Fibroblast of villous mesenchyme (primary cell): Measurements from ENCODE around the gene ZNF93. TPM values are rescaled to one million over a fixed set of nuclear protein-coding genes. Genes with fewer than 3 reads are reported as not detected.
"Not testable (repeated sequence)": the region's sequence is repeated elsewhere in the genome, so short reads cannot be mapped to it uniquely, and the experiment has no call there.

ENCODE experiments used
- DNase-seq: peaks from one replicate; pipeline ENCODE4 v3.0.0-alpha.2; 2010; ENCODE audit warnings: low read depth
- H3K4me3 ChIP-seq: 2 replicates; pipeline ENCODE4 v1.5.1; 2011; ENCODE audit warnings: low read depth, mild to moderate bottlenecking, low read length
- total RNA-seq: library from RNA; depleted of rRNA; stranded (reverse); fragments of >200 nt; gene quantifications from 2 replicates; pipeline ENCODE4 v1.2.3, GENCODE V29; 2012
- TF ChIP-seq, protein P1 (sequence below): IDR thresholded peaks from 2 replicates; pipeline ENCODE4 v1.5.1; 2012; ENCODE audit warnings: low read depth, mild to moderate bottlenecking, low read length; ENCODE audit not compliant: insufficient read depth

Gene ZNF93
- total RNA-seq, 1 donor, result 11.2 TPM

DNA sequence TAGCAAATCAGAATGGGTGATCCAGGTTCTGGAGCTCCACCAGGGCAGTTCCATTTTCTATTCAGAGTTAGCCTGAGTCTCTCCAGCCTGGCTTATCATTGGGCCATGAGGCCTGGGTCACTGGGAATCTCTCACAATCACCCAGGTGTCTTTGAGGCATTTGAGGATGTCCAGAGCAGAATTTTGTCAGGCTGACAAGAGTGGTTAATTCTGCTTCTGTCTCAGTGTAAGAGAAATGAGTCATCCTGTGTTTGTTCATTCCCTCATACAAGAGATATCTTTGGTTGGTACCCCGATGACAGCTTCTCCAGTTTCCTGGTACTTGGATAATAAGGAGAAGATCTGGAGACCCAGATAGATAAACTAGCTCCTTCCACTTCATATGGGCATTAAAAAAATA, 10.4 kb downstream of the ZNF93 start:
- H3K4me3 ChIP-seq, result no peak overlapping the region
- TF ChIP-seq, protein P1, sequence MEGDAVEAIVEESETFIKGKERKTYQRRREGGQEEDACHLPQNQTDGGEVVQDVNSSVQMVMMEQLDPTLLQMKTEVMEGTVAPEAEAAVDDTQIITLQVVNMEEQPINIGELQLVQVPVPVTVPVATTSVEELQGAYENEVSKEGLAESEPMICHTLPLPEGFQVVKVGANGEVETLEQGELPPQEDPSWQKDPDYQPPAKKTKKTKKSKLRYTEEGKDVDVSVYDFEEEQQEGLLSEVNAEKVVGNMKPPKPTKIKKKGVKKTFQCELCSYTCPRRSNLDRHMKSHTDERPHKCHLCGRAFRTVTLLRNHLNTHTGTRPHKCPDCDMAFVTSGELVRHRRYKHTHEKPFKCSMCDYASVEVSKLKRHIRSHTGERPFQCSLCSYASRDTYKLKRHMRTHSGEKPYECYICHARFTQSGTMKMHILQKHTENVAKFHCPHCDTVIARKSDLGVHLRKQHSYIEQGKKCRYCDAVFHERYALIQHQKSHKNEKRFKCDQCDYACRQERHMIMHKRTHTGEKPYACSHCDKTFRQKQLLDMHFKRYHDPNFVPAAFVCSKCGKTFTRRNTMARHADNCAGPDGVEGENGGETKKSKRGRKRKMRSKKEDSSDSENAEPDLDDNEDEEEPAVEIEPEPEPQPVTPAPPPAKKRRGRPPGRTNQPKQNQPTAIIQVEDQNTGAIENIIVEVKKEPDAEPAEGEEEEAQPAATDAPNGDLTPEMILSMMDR, result no peak
- DNase-seq, result peak; percentile 72

DNA sequence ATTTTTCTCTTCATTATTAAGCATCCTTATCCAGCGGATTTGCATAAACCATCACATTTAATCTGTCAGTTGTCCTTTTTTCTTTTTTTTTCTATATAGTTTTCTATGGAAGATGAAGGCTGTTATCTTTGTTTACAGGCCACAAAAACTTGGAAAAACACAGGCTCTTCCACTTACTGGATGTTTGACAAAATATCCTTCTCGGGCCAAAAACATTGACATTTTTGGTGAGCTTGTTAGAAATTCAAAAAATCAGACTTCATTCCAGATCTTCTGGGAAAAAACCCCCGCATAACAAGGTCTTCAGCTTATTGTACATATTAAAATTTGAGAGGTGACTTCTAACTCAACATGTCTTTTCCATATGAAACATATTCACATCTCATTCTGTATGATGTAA, 13.8 kb downstream of the ZNF93 start:
- DNase-seq, result no peak
- no peak overlapping the region for H3K4me3 ChIP-seq
- TF ChIP-seq, protein P1, result no peak

DNA sequence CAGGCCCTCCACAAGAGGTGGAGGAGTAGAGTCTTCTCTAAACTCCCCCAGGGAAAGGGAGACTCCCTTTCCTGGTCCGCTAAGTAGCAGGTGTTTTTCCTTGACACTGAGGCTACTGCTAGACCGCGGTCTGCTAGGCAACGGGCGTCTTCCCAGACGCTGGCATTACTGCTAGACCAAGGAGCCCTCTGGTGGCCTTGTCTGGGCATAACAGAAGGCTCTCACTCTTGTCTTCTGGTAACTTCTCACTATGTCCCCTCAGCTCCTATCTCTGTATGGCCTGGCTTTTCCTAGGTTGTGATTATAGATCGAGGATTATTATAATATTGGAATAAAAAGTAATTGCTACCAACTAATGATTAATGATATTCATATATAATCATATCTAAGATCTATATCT, 29.7 kb downstream of the ZNF93 start:
- H3K4me3 ChIP-seq, DNase-seq: not testable (repeated sequence)

DNA sequence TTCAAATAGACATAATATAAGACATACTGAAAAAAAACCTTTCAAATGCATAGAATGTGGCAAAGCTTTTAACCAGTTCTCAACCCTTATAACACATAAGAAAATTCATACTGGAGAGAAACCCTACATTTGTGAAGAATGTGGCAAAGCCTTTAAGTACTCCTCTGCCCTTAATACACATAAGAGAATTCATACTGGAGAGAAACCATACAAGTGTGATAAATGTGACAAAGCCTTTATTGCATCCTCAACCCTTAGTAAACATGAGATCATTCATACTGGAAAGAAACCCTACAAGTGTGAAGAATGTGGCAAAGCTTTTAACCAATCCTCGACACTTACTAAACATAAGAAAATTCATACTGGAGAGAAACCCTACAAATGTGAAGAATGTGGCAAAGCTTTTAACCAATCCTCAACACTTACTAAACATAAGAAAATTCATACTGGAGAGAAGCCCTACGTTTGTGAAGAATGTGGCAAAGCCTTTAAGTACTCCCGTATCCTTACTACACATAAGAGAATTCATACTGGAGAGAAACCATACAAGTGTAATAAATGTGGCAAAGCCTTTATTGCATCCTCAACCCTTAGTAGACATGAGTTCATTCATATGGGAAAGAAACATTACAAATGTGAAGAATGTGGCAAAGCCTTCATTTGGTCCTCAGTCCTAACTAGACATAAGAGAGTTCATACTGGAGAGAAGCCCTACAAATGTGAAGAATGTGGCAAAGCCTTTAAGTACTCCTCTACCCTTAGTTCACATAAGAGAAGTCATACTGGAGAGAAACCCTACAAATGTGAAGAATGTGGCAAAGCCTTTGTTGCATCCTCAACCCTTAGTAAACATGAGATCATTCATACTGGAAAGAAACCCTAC, 32.9 kb downstream of the ZNF93 start:
- not testable (repeated sequence) for DNase-seq, H3K4me3 ChIP-seq

DNA sequence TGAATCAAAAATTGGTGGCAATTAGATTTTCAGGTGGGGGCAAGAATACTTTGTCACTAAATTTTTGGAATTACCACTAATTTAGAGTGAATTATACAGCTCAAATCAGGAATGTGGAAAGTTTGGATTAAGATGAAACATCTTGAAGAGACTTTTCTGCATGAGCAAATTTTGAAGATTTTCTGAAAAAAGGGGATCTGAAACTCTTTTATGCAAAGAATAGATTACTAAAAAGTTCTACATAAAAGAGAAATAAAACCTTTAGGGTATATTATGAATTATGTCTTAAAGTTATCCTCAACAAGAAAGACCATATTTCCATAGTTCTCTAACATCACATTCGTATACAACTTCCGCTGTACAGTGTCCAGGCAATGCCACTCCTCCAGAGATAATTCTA, 36.7 kb downstream of the ZNF93 start:
- TF ChIP-seq, protein P1, result no peak
- no peak for DNase-seq
- no peak overlapping the region for H3K4me3 ChIP-seq

DNA sequence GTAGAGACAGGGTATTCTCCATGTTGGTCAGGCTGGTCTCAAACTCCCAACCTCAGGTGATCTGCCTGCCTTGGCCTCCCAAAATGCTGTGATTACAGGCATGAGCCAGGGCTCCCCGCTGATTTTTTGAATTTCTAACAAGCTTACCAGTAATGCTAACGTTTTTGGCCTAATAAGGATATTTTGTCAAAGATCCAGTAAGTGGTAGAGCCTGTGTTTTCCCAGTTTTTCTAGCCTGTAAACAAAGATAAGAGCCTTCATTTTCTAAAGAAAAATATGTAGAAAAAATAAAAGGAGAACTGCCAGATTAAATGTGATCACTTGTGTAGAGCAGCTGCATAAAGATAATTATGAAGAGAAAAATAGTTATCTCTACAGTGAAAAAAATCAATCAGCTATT, 37.7 kb downstream of the ZNF93 start:
- no peak overlapping the region for H3K4me3 ChIP-seq
- TF ChIP-seq, protein P1, result no peak
- no peak for DNase-seq

DNA sequence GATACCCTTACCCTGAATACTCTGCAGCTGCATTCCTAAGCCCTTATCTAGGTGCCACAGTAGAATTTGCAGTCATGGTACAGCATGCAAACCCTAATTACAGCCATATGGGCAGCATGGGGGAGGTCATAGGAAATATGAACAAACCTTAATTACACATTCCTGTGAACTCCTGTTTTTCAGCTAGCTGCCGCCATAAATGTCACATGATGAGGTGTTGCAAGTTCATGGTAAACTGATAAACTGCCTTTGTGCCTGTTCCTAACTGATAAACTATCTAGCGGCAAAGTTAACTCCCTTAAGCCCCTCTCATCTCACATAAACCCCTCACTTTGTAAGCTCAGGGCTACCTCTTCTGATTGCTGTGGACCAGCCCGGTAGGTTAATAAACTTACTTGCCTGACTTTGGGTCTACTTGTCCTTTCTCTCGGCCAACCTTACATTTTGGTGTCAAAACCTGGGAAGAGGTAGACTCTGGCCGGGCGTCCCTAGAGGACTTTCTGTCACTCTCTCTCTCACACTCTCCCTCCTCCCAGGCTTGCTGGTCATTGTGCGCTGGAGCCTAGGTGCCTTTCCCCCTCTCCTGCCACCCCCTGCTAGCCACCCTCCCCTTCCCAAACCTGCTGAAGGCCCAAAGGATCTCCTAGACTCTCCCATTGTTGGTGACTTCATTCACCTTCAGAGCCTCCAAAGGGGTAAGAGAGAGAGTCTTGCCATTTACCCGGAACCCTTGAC, 43.3 kb downstream of the ZNF93 start:
- no peak for DNase-seq
- H3K4me3 ChIP-seq, result no peak overlapping the region
- TF ChIP-seq, protein P1, result no peak

DNA sequence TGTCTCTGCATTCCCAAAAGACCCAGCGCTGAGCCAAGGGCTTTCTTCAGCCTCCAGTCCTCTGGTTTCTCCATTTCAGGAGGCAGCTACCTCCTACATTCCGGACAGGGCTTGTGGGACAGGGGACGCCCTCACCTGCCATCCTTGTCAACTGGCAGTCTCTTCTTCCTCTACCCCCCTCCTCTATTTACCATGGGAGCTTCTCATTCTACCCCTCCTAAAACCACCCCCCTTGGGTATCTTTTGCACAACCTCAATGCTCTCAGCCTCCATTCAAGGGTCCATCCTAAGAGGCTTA, 43.8 kb downstream of the ZNF93 start:
- TF ChIP-seq, protein P1, result no peak
- DNase-seq, result no peak
- no peak overlapping the region for H3K4me3 ChIP-seq
